GM21717 (cell line): Measurements from ENCODE around the gene TMEM167A.

ENCODE experiments used
- ATAC-seq: cut with Tn5 transposase; IDR thresholded peaks from one replicate; pipeline ENCODE4 v1.9.1; 2021; ENCODE audit warnings: mild to moderate bottlenecking, moderate library complexity; ENCODE audit not compliant: unreplicated experiment

The TMEM167A gene

GRCh38 chr5:83076742-83077661 lies at the start of gene TMEM167A, which contains the start of gene XRCC4:
Gene TMEM167A (minus strand): TSS chr5:83077394. CDS start chr5:83077323, 71 bp downstream.
Gene XRCC4 (plus strand): TSS chr5:83077547. CDS start chr5:83104920, 27,373 bp downstream.
- peak; percentile 99 for ATAC-seq

- ATAC-seq, result no peak
Measured at GRCh38 chr5:83126501-83126900, 49.3 kb upstream of the TMEM167A start.

- no peak for ATAC-seq
Measured at GRCh38 chr5:83125560-83125959, 48.4 kb upstream of the TMEM167A start.

- ATAC-seq, result no peak
Measured at GRCh38 chr5:83124593-83124992, 47.4 kb upstream of the TMEM167A start.

- no peak for ATAC-seq
Measured at GRCh38 chr5:83118976-83119375, 41.8 kb upstream of the TMEM167A start.

GRCh38 chr5:83118471-83118870 lies 41.3 kb upstream of the TMEM167A start:
- ATAC-seq, result no peak

- no peak for ATAC-seq
Measured at GRCh38 chr5:83115816-83116215, 38.6 kb upstream of the TMEM167A start.

- no peak for ATAC-seq
Measured at GRCh38 chr5:83109380-83109779, 32.2 kb upstream of the TMEM167A start.

GRCh38 chr5:83107692-83108420 lies 30.7 kb upstream of the TMEM167A start:
- no peak for ATAC-seq

- no peak for ATAC-seq
Measured at GRCh38 chr5:83104021-83104420, 26.8 kb upstream of the TMEM167A start.

GRCh38 chr5:83102364-83102980 lies 25.3 kb upstream of the TMEM167A start:
- ATAC-seq, result no peak

GRCh38 chr5:83101514-83101913 lies 24.3 kb upstream of the TMEM167A start:
- no peak for ATAC-seq

- no peak for ATAC-seq
Measured at GRCh38 chr5:83099445-83099844, 22.3 kb upstream of the TMEM167A start.

GRCh38 chr5:83099001-83099400 lies 21.8 kb upstream of the TMEM167A start:
- no peak for ATAC-seq

GRCh38 chr5:83097689-83098231 lies 20.6 kb upstream of the TMEM167A start:
- ATAC-seq, result peak; percentile 49

- no peak for ATAC-seq
Measured at GRCh38 chr5:83096660-83097339, 19.6 kb upstream of the TMEM167A start.

GRCh38 chr5:83095957-83096539 lies 18.9 kb upstream of the TMEM167A start:
- ATAC-seq, result no peak

- ATAC-seq, result no peak
Measured at GRCh38 chr5:83095163-83095956, 18.2 kb upstream of the TMEM167A start.

- ATAC-seq, result no peak
Measured at GRCh38 chr5:83093692-83094091, 16.5 kb upstream of the TMEM167A start.
